Fibroblast of lung (primary cell): ENCODE measurements around the gene RAET1G. TPM values are rescaled to one million over a fixed set of nuclear protein-coding genes. Genes with fewer than 3 reads are reported as not detected.
"Not testable (repeated sequence)": the region's sequence is repeated elsewhere in the genome, so short reads cannot be mapped to it uniquely, and the experiment has no call there.

Experiments used
- DNase-seq, 2 donors: peaks; one replicate each; pipeline versions ENCODE4 v3.0.0 to v3.0.0-alpha.2; 2010; ENCODE audit warnings: low read depth in 2 of 2
- H2AFZ ChIP-seq: 2 replicates; pipeline ENCODE4 v1.5.1; 2012; ENCODE audit warnings: low read length, control low read depth, inconsistent platforms
- H3K27ac ChIP-seq: 2 replicates; pipeline ENCODE4 v1.5.1; 2011; ENCODE audit warnings: low read length, control low read depth; ENCODE audit not compliant: insufficient read depth
- H3K27me3 ChIP-seq: 2 replicates; pipeline ENCODE4 v1.5.1; 2011; ENCODE audit warnings: mild to moderate bottlenecking, low read length; ENCODE audit not compliant: control insufficient read depth, insufficient read depth
- H3K36me3 ChIP-seq: 2 replicates; pipeline ENCODE4 v1.5.1; 2011; ENCODE audit warnings: low read length; ENCODE audit not compliant: control insufficient read depth, insufficient read depth
- H3K4me1 ChIP-seq: 2 replicates; pipeline ENCODE4 v1.5.1; 2011; ENCODE audit warnings: low read length; ENCODE audit not compliant: control insufficient read depth, insufficient read depth; ENCODE audit errors: extremely low read depth
- H3K4me2 ChIP-seq: 2 replicates; pipeline ENCODE4 v1.5.1; 2011; ENCODE audit warnings: low read length, control low read depth; ENCODE audit not compliant: insufficient read depth; ENCODE audit errors: extremely low read depth
- H3K4me3 ChIP-seq, 4 experiments: fragments of 200-600 bp in 1 of 4; sonication (generic) in 1 of 4; replicated peaks in 1 of 4; 2 replicates each; pipeline ENCODE4 v1.5.1; 2011 to 2016; ENCODE audit warnings: low read length in 4 of 4, low read depth in 3 of 4, mild to moderate bottlenecking in 3 of 4, control low read depth in 2 of 4, inconsistent platforms in 1 of 4, mixed read lengths in 1 of 4; ENCODE audit not compliant: insufficient read depth in 1 of 4; ENCODE audit errors: control extremely low read depth in 1 of 4
- H3K79me2 ChIP-seq: 2 replicates; pipeline ENCODE4 v1.5.1; 2012; ENCODE audit warnings: mild to moderate bottlenecking, low read length, inconsistent platforms; ENCODE audit not compliant: control insufficient read depth, insufficient read depth
- H3K9ac ChIP-seq: 2 replicates; pipeline ENCODE4 v1.5.1; 2011; ENCODE audit warnings: mild to moderate bottlenecking, low read length, control low read depth; ENCODE audit not compliant: insufficient read depth
- H3K9me3 ChIP-seq: 2 replicates; pipeline ENCODE4 v1.5.1; 2012; ENCODE audit warnings: low read depth, low read length; ENCODE audit not compliant: control insufficient read depth, insufficient read depth
- H4K20me1 ChIP-seq: 2 replicates; pipeline ENCODE4 v1.5.1; 2011; ENCODE audit warnings: low read length; ENCODE audit not compliant: control insufficient read depth, insufficient read depth; ENCODE audit errors: extremely low read depth
- CTCF ChIP-seq, 2 donors: IDR thresholded peaks in 1 of 2; conservative IDR thresholded peaks in 1 of 2; 1 replicate in 1 of 2; 2 replicates in 1 of 2; pipeline ENCODE4 v1.5.1; 2011 to 2012; ENCODE audit warnings: low read length in 2 of 2, control low read depth in 1 of 2, inconsistent platforms in 1 of 2, low read depth in 1 of 2, mild to moderate bottlenecking in 1 of 2
- EZH2 ChIP-seq: IDR thresholded peaks from 2 replicates; pipeline ENCODE4 v1.5.1; 2012; ENCODE audit warnings: low read length, control low read depth, mild to moderate bottlenecking; ENCODE audit errors: missing control alignments
- polyA plus RNA-seq, 2 donors: library from polyadenylated mRNA; depleted of rRNA in 1 of 2; stranded (reverse) in 1 of 2; unstranded in 1 of 2; fragments of >200 nt; gene quantifications; 2 replicates each; pipeline ENCODE4 v1.2.1, GENCODE V29; 2011 to 2012; ENCODE audit warnings: missing spikeins in 1 of 2
- total RNA-seq: library from RNA; depleted of rRNA; stranded (reverse); fragments of >200 nt; gene quantifications from 2 replicates; pipeline ENCODE4 v1.2.1, GENCODE V29; 2014

Gene RAET1G
- total and polyA plus RNA-seq, 2 donors (not counting 1 experiment from before 2014, with no cell fraction given) = 3.3 to 8.8 TPM

- Histone ChIP-seq H3K27ac (no peak overlapping the region), H3K9ac (no peak overlapping the region), H2AFZ (no peak overlapping the region), H3K36me3 (no peaks in the 10 kb centered on the region), H3K4me1 (no peaks in the 10 kb centered on the region), H4K20me1 (no peaks in the 10 kb centered on the region), H3K4me3 (no peak overlapping the region), H3K79me2 (no peaks in the 10 kb centered on the region), H3K4me2 (no peak overlapping the region), H3K27me3 (no peaks in the 10 kb centered on the region), H3K9me3 (no peaks in the 10 kb centered on the region)
- DNase-seq = no peak
- TF ChIP-seq CTCF (conservative IDR thresholded peaks at IDR 0.05 in 1 of 2, IDR thresholded peaks at IDR 0.05 in 1 of 2; ENCODE audit: low read depth in 1 of 2, low read length in 2 of 2) (no peak), EZH2 (no peak)
These were observed 9.8 kb downstream of the RAET1G start for GRCh38 chr6:149913085-149913484.

- not testable (repeated sequence) for H4K20me1 ChIP-seq, DNase-seq, H2AFZ ChIP-seq
These were observed 10.2 kb downstream of the RAET1G start for GRCh38 chr6:149912680-149913079.

GRCh38 chr6:149910721-149911151 is 12.2 kb downstream of the RAET1G start:
- H3K79me2 ChIP-seq = no peaks in the 10 kb centered on the region
- no peak overlapping the region for H3K9ac ChIP-seq
- H4K20me1 ChIP-seq = no peaks in the 10 kb centered on the region
- no peak overlapping the region for H3K4me3 ChIP-seq
- no peak for DNase-seq
- no peak for TF ChIP-seq EZH2
- TF ChIP-seq CTCF (conservative IDR thresholded peaks at IDR 0.05 in 1 of 2, IDR thresholded peaks at IDR 0.05 in 1 of 2; ENCODE audit: low read depth in 1 of 2, low read length in 2 of 2) = no peak
- no peaks in the 10 kb centered on the region for H3K9me3 ChIP-seq
- H3K4me2 ChIP-seq = no peak overlapping the region
- no peak overlapping the region for H3K27ac ChIP-seq
- H3K36me3 ChIP-seq = no peaks in the 10 kb centered on the region
- H2AFZ ChIP-seq = no peak overlapping the region
- no peaks in the 10 kb centered on the region for H3K4me1 ChIP-seq
- no peaks in the 10 kb centered on the region for H3K27me3 ChIP-seq

More at GRCh38 chr6:149912680-149913079, 10.2 kb downstream of the RAET1G start:
- not testable (repeated sequence) for H3K27ac ChIP-seq, H3K9ac ChIP-seq, H3K79me2 ChIP-seq, H3K9me3 ChIP-seq, H3K27me3 ChIP-seq, H3K4me3 ChIP-seq, H3K4me2 ChIP-seq, H3K4me1 ChIP-seq, H3K36me3 ChIP-seq
